Epithelial cell of esophagus (primary cell): ENCODE data around the gene PHOSPHO2.

Source experiments
- DNase-seq: peaks from one replicate; pipeline ENCODE4 v3.0.0; 2010; ENCODE audit warnings: low read depth
- H3K4me3 ChIP-seq: 2 replicates; pipeline ENCODE4 v1.5.1; 2011; ENCODE audit warnings: mild to moderate bottlenecking, low read length, control low read depth
- TF ChIP-seq, protein P1 (sequence below): IDR thresholded peaks from 2 replicates; pipeline ENCODE4 v1.5.1; 2011; ENCODE audit warnings: low read depth, mild to moderate bottlenecking, low read length, control low read depth, inconsistent platforms; ENCODE audit not compliant: insufficient read depth; ENCODE audit errors: missing control alignments

The PHOSPHO2 gene

GRCh38 chr2:169739351-169739750, 45.1 kb downstream of the PHOSPHO2 start:
- no peak for DNase-seq
- TF ChIP-seq, protein P1, sequence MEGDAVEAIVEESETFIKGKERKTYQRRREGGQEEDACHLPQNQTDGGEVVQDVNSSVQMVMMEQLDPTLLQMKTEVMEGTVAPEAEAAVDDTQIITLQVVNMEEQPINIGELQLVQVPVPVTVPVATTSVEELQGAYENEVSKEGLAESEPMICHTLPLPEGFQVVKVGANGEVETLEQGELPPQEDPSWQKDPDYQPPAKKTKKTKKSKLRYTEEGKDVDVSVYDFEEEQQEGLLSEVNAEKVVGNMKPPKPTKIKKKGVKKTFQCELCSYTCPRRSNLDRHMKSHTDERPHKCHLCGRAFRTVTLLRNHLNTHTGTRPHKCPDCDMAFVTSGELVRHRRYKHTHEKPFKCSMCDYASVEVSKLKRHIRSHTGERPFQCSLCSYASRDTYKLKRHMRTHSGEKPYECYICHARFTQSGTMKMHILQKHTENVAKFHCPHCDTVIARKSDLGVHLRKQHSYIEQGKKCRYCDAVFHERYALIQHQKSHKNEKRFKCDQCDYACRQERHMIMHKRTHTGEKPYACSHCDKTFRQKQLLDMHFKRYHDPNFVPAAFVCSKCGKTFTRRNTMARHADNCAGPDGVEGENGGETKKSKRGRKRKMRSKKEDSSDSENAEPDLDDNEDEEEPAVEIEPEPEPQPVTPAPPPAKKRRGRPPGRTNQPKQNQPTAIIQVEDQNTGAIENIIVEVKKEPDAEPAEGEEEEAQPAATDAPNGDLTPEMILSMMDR: no peak
- no peak overlapping the region for H3K4me3 ChIP-seq

DNA sequence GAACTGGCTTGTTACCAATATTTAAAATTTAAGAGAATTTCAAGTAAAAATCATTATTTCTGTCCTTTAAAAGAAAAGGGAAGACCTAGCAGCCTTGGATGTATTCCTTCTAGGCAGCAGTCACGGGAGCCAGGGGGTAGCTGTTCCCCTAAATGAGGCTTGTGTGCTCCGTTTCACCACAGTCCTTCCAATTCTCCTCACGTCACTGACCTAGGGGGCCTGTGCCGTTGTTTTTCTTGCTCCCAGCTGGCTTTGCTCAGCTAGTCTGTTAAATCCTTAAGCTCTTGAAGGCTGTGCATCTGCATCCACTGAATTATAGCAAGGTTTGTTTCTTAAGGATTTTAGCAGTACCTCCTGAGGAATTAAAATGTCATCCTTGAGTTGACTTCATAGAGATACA, 49.3 kb downstream of the PHOSPHO2 start:
- H3K4me3 ChIP-seq: no peak overlapping the region
- TF ChIP-seq, protein P1: no peak
- no peak for DNase-seq

DNA sequence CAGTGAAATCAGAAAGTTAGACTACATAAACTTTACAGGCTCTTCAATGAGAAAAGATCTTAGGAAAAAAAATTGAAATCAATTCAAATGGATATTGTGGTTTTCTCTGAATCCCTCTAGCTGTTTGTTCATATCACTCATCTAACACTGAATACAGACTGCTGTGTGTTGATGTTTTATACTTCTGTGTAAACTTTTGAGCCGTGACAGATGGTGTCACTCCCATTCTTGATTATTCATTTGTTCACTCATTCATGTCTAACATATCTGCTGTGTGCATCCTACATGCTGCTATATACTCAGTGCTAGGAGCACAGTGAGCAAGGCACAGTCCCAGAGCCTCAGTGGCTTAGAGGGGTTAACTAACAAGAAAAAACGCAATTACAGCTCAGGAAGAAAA, 52.0 kb downstream of the PHOSPHO2 start:
- no peak for DNase-seq
- TF ChIP-seq, protein P1: no peak
- H3K4me3 ChIP-seq: no peak overlapping the region

DNA sequence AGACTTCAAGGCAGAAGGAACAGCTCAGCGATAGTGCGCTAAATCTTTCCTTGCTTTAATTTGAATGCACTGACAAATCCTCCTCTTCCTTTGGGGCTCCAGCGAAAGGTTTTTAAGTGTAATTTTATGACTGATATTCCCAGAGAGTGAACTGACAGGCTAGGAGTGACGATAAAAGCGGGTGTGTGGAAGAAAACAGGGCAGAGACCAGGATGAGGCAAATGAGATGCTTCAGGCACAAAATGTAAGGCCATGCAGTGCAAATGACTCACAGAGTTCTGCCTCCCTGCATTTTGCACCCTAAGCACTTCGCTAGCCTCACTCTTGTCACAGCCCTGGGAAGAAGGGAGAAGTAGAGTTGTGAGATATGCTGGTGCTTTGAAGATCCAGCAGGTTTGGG, 54.0 kb downstream of the PHOSPHO2 start:
- TF ChIP-seq, protein P1: no peak
- H3K4me3 ChIP-seq: no peak overlapping the region
- DNase-seq: peak; percentile 28
